Mesothelial cell of epicardium (in vitro differentiated cells): ENCODE data around the gene PTGFR. TPM values are rescaled to one million over a fixed set of nuclear protein-coding genes. Genes with fewer than 3 reads are reported as not detected.

Experiments
- DNase-seq, 2 experiments: peaks; one replicate each; pipeline ENCODE4 v3.0.0; 2021; ENCODE audit warnings: low spot score in 2 of 2; ENCODE audit not compliant: unreplicated experiment in 2 of 2
- H3K27ac Mint-ChIP-seq: 2 replicates; pipeline ENCODE4 v1.8.0; 2021; ENCODE audit warnings: mixed read lengths
- H3K27me3 Mint-ChIP-seq: 2 replicates; pipeline ENCODE4 v1.8.0; 2021; ENCODE audit warnings: low read depth, mixed read lengths
- H3K36me3 Mint-ChIP-seq: 2 replicates; pipeline ENCODE4 v1.8.0; 2021; ENCODE audit warnings: mixed read lengths
- H3K4me1 Mint-ChIP-seq: 2 replicates; pipeline ENCODE4 v1.8.0; 2021; ENCODE audit warnings: mixed read lengths
- H3K4me3 Mint-ChIP-seq: 2 replicates; pipeline ENCODE4 v1.8.0; 2021; ENCODE audit warnings: mild to moderate bottlenecking, moderate library complexity, mixed read lengths
- H3K9me3 Mint-ChIP-seq: 2 replicates; pipeline ENCODE4 v1.8.0; 2021; ENCODE audit warnings: mixed read lengths
- total RNA-seq: library from RNA; stranded (reverse); gene quantifications from 3 replicates; pipeline ENCODE4 v1.2.1, GENCODE V29; 2021
- TF ChIP-seq, protein P1 (sequence below): fragments of 200-600 bp; sonication (generic); IDR thresholded peaks from one replicate; pipeline ENCODE4 v1.5.0; 2021; ENCODE audit warnings: antibody characterized with exemption; ENCODE audit not compliant: unreplicated experiment

Gene PTGFR
- total RNA-seq, 1 donor from 2014 or later = 0.38 TPM

DNA sequence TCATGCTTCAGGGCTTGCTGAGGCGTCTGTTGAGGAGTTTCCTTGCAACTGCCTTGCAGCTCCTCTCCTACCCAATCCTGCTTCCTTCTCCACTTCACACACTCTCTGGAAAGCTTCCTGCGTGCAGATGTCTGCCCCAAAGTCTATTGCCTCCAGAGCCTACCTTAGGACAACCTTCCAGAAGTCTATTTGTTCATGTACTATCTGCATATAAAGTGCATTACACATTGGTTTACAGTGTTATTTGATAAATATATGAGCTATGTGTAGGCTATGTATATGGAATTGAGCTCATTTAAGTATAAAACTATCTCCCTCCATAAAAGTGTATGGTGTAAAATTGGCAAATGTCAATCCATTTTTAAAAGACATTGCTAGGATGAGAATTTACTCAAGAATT lies 9.8 kb downstream of the PTGFR start:
- H3K27me3 Mint-ChIP-seq = peaks cover 31% of the 10 kb centered on the region
- no peak overlapping the region for H3K27ac Mint-ChIP-seq
- no peaks in the 10 kb centered on the region for H3K36me3 Mint-ChIP-seq
- no peak overlapping the region for H3K4me3 Mint-ChIP-seq
- H3K4me1 Mint-ChIP-seq = no peaks in the 10 kb centered on the region
- TF ChIP-seq, protein P1, sequence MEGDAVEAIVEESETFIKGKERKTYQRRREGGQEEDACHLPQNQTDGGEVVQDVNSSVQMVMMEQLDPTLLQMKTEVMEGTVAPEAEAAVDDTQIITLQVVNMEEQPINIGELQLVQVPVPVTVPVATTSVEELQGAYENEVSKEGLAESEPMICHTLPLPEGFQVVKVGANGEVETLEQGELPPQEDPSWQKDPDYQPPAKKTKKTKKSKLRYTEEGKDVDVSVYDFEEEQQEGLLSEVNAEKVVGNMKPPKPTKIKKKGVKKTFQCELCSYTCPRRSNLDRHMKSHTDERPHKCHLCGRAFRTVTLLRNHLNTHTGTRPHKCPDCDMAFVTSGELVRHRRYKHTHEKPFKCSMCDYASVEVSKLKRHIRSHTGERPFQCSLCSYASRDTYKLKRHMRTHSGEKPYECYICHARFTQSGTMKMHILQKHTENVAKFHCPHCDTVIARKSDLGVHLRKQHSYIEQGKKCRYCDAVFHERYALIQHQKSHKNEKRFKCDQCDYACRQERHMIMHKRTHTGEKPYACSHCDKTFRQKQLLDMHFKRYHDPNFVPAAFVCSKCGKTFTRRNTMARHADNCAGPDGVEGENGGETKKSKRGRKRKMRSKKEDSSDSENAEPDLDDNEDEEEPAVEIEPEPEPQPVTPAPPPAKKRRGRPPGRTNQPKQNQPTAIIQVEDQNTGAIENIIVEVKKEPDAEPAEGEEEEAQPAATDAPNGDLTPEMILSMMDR = no peak
- H3K9me3 Mint-ChIP-seq = no peaks in the 10 kb centered on the region
- no peak for DNase-seq

DNA sequence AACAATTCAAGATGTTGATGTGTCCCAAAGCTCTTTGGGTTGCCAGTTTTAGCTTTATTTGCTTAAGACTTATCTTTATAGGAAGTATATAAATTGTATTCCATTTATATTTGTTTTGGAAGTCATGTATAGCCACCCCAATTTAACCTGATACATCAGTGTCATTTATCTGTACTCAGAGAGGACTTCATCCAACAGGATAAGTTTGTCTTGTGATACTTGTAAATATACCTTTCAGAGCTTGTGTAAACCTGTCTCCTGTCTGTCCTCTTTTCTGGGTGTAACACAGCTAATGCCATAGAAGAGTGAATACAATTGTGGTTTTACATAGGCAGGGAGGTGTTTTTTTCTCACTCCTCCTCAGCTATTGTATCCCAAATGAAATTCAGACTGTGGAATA lies 10.4 kb downstream of the PTGFR start:
- Mint-ChIP-seq H3K4me3 (no peak overlapping the region), H3K9me3 (no peaks in the 10 kb centered on the region)

DNA sequence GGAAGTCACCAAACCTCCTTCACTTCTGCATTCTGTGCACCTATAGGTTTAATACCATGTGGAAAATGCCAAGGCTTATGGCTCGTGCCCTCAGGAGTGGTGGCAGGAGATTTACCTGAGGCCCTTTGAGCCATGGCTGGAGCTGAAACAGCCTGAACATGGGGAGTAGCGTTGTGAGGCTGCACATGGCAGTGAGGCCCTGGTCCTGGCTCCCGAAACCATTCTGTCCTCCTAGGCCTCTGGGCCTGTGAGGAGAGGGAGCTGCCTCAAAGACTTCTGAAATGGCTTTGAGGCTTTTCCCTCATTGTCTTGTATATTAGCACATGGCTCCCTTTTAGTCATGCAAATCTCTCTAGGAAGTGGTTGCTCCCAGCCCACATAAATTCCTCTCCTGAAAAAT lies 20.6 kb downstream of the PTGFR start:
- Mint-ChIP-seq H3K4me1 (no peaks in the 10 kb centered on the region), H3K4me3 (no peak overlapping the region), H3K9me3 (peaks cover 42% of the 10 kb centered on the region), H3K27me3 (no peaks in the 10 kb centered on the region), H3K36me3 (peaks cover 4% of the 10 kb centered on the region), H3K27ac (no peak overlapping the region)
- no peak for DNase-seq
- TF ChIP-seq, protein P1 = no peak

More for the DNA sequence above, 10.4 kb downstream of the PTGFR start:
- Mint-ChIP-seq H3K4me1 (no peaks in the 10 kb centered on the region), H3K27me3 (peaks cover 30% of the 10 kb centered on the region), H3K27ac (no peak overlapping the region), H3K36me3 (no peaks in the 10 kb centered on the region)
- TF ChIP-seq, protein P1 = no peak
- no peak for DNase-seq

DNA sequence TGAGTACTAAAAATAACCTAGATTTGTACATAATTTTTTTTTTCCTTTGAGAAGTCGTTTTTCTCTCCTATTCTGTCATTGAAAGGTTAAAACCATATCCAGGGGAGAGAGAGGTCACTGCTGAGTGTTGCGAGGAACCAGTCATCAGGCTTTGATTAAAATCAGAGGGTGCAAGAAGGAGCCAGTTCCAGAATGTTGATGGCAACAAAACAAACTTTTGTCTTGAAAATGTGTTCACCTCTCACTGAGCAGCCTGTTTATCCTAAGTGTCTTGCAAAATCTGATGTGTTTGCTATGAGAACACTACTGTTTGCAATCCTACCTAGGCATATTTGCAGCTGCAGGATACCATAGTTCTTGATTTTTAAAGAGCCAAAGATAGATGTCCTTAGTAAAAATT lies 25.9 kb downstream of the PTGFR start:
- Mint-ChIP-seq H3K27me3 (no peaks in the 10 kb centered on the region), H3K27ac (no peak overlapping the region), H3K36me3 (peaks cover 3% of the 10 kb centered on the region), H3K4me1 (no peaks in the 10 kb centered on the region), H3K9me3 (peaks cover 21% of the 10 kb centered on the region), H3K4me3 (no peak overlapping the region)
- TF ChIP-seq, protein P1 = no peak
- DNase-seq = no peak

DNA sequence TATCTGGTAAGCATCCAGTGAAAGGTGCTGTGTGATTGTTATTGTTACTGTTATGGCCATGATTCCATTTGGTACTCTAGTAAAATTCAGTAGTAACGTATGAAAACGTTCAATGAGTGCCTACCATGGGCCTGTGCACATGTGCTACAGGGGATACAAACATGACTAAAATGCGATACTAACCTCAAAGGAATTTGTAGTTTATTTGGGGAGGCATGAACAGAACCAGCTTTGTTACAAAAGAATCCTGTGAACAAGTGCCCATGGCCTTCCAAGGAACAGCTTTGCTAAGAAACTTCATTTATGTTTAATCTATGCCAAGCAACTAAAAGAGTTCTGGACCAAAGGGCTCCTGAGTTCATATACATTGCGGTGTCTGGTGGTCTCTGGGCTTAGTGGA lies 28.7 kb downstream of the PTGFR start:
- Mint-ChIP-seq H3K9me3 (peaks cover 3% of the 10 kb centered on the region), H3K4me3 (no peak overlapping the region), H3K27ac (no peak overlapping the region), H3K36me3 (no peaks in the 10 kb centered on the region), H3K27me3 (no peaks in the 10 kb centered on the region), H3K4me1 (peaks cover 1% of the 10 kb centered on the region)
- TF ChIP-seq, protein P1 = no peak
- no peak for DNase-seq

DNA sequence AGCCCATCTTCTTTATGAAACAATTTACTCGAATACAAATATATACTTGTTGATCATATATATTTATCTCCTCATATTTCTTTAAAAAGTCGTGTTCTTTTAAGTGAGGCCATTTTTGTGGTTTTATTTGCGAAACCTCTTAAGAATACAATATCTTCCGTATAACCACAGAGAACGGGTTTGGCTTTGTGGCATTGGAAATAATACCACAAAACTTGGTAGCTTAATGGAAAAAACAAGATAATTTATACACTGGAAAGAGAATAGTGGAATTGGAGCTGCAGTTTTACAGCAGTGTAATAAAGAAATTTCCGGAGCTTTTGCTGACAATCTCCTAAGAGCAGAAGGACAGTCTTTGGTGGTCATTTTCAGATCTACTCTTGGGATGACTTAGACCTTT lies 29.4 kb downstream of the PTGFR start:
- no peak for DNase-seq
- no peaks in the 10 kb centered on the region for H3K36me3 Mint-ChIP-seq
- no peaks in the 10 kb centered on the region for H3K27me3 Mint-ChIP-seq
- TF ChIP-seq, protein P1 = no peak
- no peak overlapping the region for H3K4me3 Mint-ChIP-seq
- no peak overlapping the region for H3K27ac Mint-ChIP-seq
- no peaks in the 10 kb centered on the region for H3K9me3 Mint-ChIP-seq
- H3K4me1 Mint-ChIP-seq = peaks cover 1% of the 10 kb centered on the region
